MCF 10A (cell line): ENCODE results near the gene SPIN2B. TPM values are rescaled to one million over a fixed set of nuclear protein-coding genes. Genes with fewer than 3 reads are reported as not detected.
A peak's percentile ranks its signal among the peaks of the same experiment; 100 is the strongest.
"Not testable (repeated sequence)": the region's sequence is repeated elsewhere in the genome, so short reads cannot be mapped to it uniquely, and the experiment has no call there.

ENCODE experiments used
- Bru-seq: library from RNA; stranded (reverse); fragments of 400-500 nt; gene quantifications from one replicate; lab custom pipeline; 2021; lab: Mats Ljungman, UMichigan
- BruChase-seq, 2 experiments: library from RNA; stranded (reverse); fragments of 400-500 nt; gene quantifications; one replicate each; lab custom pipeline; 2021; lab: Mats Ljungman, UMichigan
- BruUV-seq: library from RNA; stranded (reverse); fragments of 400-500 nt; replicated peaks from 2 replicates; lab custom pipeline; 2021; lab: Mats Ljungman, UMichigan
- CTCF ChIA-PET: fragments of 300-600 bp; sonication (Branson Sonifier 250); formaldehyde crosslinking; extraction: SDS; loops from one replicate; lab custom pipeline; 2021; ENCODE audit warnings: antibody characterized with exemption, inconsistent platforms; lab: Yijun Ruan, JAX
- POLR2A ChIA-PET: fragments of 300-600, 350-650 bp; sonication (Branson Sonifier 250); formaldehyde crosslinking; extraction: SDS; loops from one replicate; lab custom pipeline; 2020; ENCODE audit warnings: antibody characterized with exemption, inconsistent platforms; lab: Yijun Ruan, JAX
- DNase-seq: peaks from one replicate; pipeline ENCODE4 v3.0.0-alpha.2; 2018; ENCODE audit not compliant: unreplicated experiment
- H3K27ac Mint-ChIP-seq: one replicate; pipeline ENCODE4 v1.8.0; 2022; ENCODE audit warnings: mild to moderate bottlenecking, low read depth, mixed read lengths; ENCODE audit not compliant: unreplicated experiment
- H3K27me3 Mint-ChIP-seq: one replicate; pipeline ENCODE4 v1.8.0; 2022; ENCODE audit warnings: mixed read lengths; ENCODE audit not compliant: insufficient read depth, unreplicated experiment
- H3K36me3 Mint-ChIP-seq: one replicate; pipeline ENCODE4 v1.8.0; 2022; ENCODE audit warnings: mild to moderate bottlenecking, moderate library complexity, mixed read lengths; ENCODE audit not compliant: insufficient read depth, unreplicated experiment
- H3K4me1 Mint-ChIP-seq: one replicate; pipeline ENCODE4 v1.8.0; 2022; ENCODE audit warnings: mixed read lengths; ENCODE audit not compliant: insufficient read depth, unreplicated experiment
- H3K4me3 Mint-ChIP-seq: one replicate; pipeline ENCODE4 v1.8.0; 2022; ENCODE audit warnings: mild to moderate bottlenecking, moderate library complexity, mixed read lengths; ENCODE audit not compliant: unreplicated experiment
- H3K9me3 Mint-ChIP-seq: one replicate; pipeline ENCODE4 v1.8.0; 2022; ENCODE audit warnings: mixed read lengths; ENCODE audit not compliant: unreplicated experiment
- intact Hi-C: fragments of 100-400 bp; cut with micrococcal nuclease; formaldehyde crosslinking; loops from 2 replicates; pipeline ENCODE4 v1.14.1; 2022
- long read RNA-seq: library from polyadenylated mRNA; stranded (forward); transcript quantifications from one replicate; pipeline ENCODE4 v2.0.0, GENCODE V29; 2022
- total RNA-seq: library from RNA; stranded (reverse); gene quantifications from 2 replicates; pipeline ENCODE4 v1.2.3, GENCODE V29; 2022
- TF ChIP-seq, protein P1 (sequence below): fragments of 200-600 bp; IDR thresholded peaks from one replicate; pipeline ENCODE4 v1.8.0; 2022; ENCODE audit warnings: antibody characterized with exemption, mild to moderate bottlenecking; ENCODE audit not compliant: unreplicated experiment

SPIN2B gene
- total RNA-seq: 7.2 and 9.5 TPM in 2 replicates
- percentile 54 among the genes with signal in this experiment for Bru-seq, nascent RNA
- BruChase-seq, experiment 1, labeled RNA remaining after a 6-hour chase: percentile 63 among the genes with signal in this experiment
- percentile 72 among the genes with signal in this experiment for BruChase-seq, experiment 2, labeled RNA remaining after a 2-hour chase
- long read RNA-seq, partial matches to known transcripts: 1 of 18 reads
- long read RNA-seq, other reads (novel, unspliced or antisense): 9 of 18 reads

DNA sequence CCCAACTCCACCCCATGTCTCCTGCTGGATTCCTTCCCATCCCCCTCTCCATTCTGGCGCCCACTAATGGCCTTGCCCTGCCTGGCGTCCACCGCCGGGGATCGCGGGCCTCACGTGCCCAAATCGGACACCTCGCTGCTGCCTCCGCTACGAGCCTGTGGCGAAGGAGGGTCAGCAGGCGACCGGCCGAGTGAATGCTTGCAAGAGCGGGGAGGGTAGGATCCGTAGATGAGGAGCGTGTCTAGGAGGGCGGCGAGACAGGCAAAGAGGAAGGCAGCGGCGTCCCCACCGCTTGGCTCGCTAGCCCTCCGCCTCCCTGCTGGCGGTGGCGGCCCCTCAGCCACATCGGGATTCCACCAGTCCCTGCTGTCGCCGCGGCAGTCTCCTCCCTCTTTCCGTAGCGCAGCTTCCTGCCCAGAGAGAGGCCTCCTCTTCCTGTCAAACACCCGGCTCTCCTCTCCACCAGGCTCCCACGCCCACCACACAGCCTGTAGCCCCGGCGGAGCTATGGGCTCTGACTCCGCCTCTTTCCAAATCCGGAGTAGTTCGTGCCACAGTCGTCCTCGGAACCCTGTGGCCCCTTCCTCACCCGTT lies at the start of gene SPIN2B:
TSS of gene SPIN2B (minus strand) at position 387 of the 594 bp plus-strand sequence.
- Mint-ChIP-seq H3K4me3 (peak within 1 kb of the TSS; percentile 77), H3K9me3 (no peaks in the 10 kb centered on the region), H3K36me3 (peaks cover 6% of the 10 kb centered on the region), H3K27me3 (peaks cover 19% of the 10 kb centered on the region), H3K27ac (peak within 1 kb of the TSS; percentile 57), H3K4me1 (no peaks in the 10 kb centered on the region)
- TF ChIP-seq, protein P1, sequence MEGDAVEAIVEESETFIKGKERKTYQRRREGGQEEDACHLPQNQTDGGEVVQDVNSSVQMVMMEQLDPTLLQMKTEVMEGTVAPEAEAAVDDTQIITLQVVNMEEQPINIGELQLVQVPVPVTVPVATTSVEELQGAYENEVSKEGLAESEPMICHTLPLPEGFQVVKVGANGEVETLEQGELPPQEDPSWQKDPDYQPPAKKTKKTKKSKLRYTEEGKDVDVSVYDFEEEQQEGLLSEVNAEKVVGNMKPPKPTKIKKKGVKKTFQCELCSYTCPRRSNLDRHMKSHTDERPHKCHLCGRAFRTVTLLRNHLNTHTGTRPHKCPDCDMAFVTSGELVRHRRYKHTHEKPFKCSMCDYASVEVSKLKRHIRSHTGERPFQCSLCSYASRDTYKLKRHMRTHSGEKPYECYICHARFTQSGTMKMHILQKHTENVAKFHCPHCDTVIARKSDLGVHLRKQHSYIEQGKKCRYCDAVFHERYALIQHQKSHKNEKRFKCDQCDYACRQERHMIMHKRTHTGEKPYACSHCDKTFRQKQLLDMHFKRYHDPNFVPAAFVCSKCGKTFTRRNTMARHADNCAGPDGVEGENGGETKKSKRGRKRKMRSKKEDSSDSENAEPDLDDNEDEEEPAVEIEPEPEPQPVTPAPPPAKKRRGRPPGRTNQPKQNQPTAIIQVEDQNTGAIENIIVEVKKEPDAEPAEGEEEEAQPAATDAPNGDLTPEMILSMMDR: no peak
- POLR2A ChIA-PET: interaction anchor here (0.6 kb wide), 2 partner anchors 125 to 522 kb away, joined by 3 to 4 read pairs; no protein-coding TSS in a partner anchor
- intact Hi-C loops: loop anchor here (5.0 kb wide), 1 partner anchor 129 kb away; no protein-coding TSS in a partner anchor
- CTCF ChIA-PET: interaction anchor here (0.8 kb wide), 1 partner anchor 15 kb away, joined by 3 read pairs; no protein-coding TSS in a partner anchor
- DNase-seq: peak; percentile 74
- BruUV-seq: no TSS peak

DNA sequence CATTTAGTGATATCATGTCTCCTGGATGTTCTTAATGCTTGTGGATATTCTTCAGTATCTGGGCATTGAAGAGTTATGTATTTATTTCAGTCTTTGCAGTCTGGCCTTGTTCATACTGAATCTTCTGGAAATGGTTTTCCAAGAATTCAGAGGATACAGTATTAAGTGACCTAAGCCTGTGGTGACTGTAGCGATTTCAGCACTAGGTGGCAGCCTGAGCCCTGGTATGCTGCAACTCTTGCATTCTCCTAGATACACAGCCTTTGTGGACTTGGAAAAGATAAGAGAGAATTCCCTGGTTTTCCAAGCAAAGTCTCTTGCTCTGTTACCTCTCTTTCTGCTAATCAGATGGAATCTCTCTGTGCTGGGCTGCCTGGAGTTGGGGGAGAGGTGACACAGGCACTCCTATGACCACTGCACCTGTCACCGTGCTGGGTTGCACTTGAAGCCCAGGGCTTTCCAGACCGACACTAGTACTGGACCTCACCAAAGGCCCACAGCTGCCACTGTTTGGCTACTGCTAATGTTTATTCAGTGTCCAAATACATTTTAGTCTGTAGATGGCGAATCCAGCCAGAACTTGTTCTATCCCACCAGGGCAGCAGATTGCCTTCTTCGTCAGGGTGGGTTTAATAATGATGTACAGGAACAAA lies 35.2 kb upstream of the SPIN2B start:
- CTCF ChIA-PET: interaction anchor here (0.6 to 1.9 kb wide), 14 partner anchors 10 to 664 kb away, joined by 3 to 9 read pairs (median 3); no protein-coding TSS in a partner anchor
- peak; percentile 51 for DNase-seq
- H3K9me3 Mint-ChIP-seq: peaks cover 2% of the 10 kb centered on the region

DNA sequence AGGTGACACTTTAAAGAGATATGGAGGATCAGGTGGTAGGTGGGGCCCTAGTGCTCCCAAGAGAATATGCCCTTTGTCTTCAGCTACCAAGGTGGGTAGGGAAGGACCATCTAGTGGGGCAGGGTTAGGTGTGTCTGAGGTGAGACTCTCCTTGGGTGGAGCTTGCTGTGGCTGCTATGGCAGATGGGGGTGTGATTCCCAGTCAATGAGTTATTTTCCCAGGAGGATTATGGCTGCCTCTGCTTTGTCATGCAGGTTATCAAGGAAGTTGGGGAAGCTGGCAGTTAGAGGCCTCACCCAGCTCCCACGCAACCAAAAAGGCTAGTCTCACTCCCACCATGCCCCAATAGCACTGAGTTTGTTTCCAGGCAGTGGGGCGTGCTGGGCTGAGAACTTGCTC lies 33.8 kb upstream of the SPIN2B start:
- Mint-ChIP-seq H3K9me3 (peaks cover 12% of the 10 kb centered on the region), H3K27me3 (peaks cover 14% of the 10 kb centered on the region), H3K36me3 (no peaks in the 10 kb centered on the region), H3K4me1 (no peaks in the 10 kb centered on the region), H3K4me3 (no peak overlapping the region), H3K27ac (no peak overlapping the region)
- intact Hi-C loops: no loop called here
- no TSS peak for BruUV-seq
- ChIA-PET CTCF (interaction anchor here (0.6 to 1.9 kb wide), 11 partner anchors 11 to 666 kb away, joined by 3 to 9 read pairs (median 5); no protein-coding TSS in a partner anchor), POLR2A (no interaction called here)
- TF ChIP-seq, protein P1: no peak
- no peak for DNase-seq

More for the DNA sequence above, 35.2 kb upstream of the SPIN2B start:
- no peak overlapping the region for H3K27ac Mint-ChIP-seq
- no peak overlapping the region for H3K4me3 Mint-ChIP-seq
- BruUV-seq: no TSS peak
- intact Hi-C loops: loop anchor here (1.0 kb wide), 1 partner anchor 298 kb away; no protein-coding TSS in a partner anchor
- H3K27me3 Mint-ChIP-seq: peaks cover 18% of the 10 kb centered on the region
- no peaks in the 10 kb centered on the region for H3K36me3 Mint-ChIP-seq
- TF ChIP-seq, protein P1: peak; percentile 37
- POLR2A ChIA-PET: no interaction called here
- no peaks in the 10 kb centered on the region for H3K4me1 Mint-ChIP-seq

DNA sequence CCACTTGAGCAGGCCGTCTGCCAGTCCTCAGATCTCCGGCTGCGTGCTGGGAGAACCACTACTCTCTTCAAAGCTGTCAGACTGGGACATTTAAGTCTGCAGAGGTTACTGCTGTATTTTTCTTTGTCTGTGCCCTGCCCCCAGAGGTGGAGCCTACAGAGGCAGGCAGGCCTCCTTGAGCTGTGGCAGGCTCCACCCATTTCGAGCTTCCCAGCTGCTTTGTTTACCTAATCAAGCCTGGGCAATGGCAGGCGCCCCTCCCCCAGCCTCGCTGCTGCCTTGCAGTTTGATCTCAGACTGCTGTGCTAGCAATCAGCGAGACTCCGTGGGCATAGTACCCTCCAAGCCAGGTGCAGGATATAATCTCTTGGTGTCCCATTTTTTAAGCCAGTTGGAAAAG lies 30.9 kb upstream of the SPIN2B start:
- H3K36me3 Mint-ChIP-seq, BruUV-seq, intact Hi-C loops, H3K4me1 Mint-ChIP-seq, H3K4me3 Mint-ChIP-seq, CTCF ChIA-PET, H3K27ac Mint-ChIP-seq: not testable (repeated sequence)
- Mint-ChIP-seq H3K9me3 (peaks cover 27% of the 10 kb centered on the region), H3K27me3 (peaks cover 30% of the 10 kb centered on the region)
- peak; percentile 4 for DNase-seq
- POLR2A ChIA-PET: interaction anchor here (0.7 kb wide), 1 partner anchor 70 kb away, joined by 3 read pairs; no protein-coding TSS in a partner anchor
